GM18499 (cell line): ENCODE data around the gene KRT33B.

Source experiments
- ATAC-seq: cut with Tn5 transposase; IDR thresholded peaks from one replicate; pipeline ENCODE4 v1.9.1; 2021; ENCODE audit warnings: moderate number of reproducible peaks; ENCODE audit not compliant: insufficient read depth, unreplicated experiment

KRT33B gene

DNA sequence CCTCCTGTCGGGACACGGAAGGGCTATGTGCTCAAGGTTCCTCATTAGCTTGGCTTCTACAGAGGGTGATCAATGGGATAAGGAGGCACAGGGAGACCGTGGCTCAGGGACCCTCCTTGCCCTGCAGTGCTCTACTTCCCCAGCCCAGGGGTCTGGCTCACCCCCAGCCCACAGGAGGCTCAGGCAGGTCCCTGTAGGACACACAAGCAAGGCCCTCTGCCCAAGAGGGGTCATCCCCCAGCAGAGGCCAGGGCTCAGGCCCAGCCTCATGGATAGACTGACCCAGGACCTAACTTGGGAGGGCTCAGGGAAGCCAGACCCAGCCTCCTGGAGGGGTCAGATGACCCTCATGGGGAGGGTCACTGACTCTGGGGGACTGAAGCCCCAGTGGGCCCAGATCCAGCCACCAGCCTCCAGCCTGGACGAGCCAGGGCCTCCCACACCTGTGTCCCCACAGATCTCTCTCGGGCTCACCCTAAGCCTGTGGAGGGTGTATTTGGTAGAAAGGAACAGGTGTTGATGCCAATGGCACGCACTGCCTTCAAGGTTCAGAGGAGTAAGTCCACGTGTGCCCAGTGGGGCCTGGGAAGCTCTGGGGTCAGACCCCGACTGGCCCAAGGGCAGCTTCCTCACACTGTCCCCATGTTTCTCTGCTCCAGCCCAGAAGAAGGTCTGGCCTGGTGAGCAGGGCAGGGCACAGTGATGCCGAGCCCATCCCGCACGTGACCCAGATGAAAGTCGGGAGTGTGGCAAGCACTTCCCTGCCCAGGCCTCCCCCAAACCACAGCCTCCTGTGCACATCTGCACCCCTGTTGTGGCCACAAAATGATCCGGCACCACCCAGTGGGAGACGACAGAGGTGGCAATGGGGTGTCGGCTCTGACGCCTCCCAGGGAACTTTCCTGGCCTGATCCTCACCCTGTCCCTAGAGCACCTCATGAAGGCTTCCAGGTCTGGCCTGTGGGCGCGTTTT is 43.2 kb downstream of the KRT33B start:
- ATAC-seq = no peak

DNA sequence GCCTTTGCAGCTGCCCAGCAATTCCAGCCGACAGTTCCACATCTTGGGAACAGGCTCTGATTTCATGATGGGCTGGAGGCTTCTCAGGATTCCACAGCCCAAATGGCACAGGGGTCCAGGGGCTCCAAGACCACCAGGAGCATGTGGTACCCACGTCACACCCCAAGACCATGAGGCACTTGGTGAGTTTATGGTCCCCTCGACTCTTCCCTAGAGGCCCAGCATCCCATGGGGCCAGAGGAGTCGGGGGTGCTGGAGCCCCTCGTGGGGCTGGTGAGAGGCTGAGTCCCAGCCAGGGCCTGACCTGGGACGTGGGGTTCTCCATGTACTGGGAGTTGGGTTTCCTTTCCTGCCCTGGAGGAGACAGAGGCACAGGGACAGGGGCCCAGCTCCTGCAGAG is 44.0 kb downstream of the KRT33B start:
- ATAC-seq = no peak

DNA sequence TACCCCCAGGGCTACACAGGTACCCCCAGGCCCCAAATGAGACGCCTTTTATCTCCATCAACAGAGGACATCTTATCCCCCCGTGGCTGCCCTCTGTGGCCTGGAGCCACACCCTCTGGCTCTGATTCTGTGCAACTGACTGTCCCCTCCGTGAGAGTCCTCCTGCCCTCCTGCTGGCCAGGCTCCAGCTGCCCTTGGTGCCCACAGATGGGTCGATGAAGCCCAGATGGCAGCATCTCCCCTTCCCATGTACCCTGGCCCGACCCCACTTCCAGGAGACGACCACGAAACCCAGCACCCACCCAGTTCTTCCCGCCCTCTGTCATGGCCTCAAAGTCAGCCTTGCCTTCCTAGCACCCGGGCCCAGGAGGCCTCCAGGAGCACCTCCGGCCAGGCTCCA is 44.5 kb downstream of the KRT33B start:
- no peak for ATAC-seq

DNA sequence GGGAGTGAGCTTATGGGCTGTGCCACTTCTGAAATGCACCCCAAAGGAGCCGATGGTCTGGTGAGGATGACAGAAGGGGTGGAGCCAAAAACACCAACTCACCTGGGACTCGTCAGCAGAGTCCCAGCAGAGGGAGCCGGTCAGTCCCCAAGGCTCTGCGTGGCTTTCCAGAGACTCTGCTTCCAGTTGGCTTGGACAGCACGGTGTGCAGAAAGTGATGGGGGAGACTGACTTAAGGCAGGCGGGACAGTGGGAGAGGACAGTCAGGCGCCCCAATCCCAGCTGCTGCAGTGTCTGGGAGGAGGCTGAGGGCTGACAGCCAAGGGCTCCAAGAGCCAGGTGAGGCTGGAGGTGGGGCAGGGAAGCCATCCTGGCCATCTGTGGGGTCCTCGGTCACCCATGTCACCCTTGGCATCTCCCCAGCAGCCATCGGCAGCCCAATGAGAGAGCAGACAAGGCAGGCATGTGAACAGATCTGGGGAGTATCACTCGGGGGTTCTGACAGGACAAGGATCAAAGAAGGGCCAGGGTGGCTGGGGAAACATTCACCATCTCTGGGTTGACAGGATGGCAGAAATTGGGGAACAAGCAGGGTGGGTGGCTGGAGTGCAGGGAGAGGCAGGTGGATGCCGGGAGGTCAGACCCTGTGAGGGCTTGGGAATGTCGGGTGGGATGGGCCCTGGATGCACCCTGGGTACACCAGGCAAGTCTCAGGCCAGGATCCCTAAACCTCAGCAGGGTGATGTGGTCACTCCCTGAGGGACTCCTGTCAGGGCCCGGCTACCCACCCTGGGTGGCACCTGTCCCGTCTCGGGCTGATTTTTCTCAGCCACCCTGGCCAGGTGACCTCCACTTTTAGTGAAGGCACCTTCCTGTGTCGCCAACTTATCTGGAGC is 45.2 kb downstream of the KRT33B start:
- ATAC-seq = no peak

DNA sequence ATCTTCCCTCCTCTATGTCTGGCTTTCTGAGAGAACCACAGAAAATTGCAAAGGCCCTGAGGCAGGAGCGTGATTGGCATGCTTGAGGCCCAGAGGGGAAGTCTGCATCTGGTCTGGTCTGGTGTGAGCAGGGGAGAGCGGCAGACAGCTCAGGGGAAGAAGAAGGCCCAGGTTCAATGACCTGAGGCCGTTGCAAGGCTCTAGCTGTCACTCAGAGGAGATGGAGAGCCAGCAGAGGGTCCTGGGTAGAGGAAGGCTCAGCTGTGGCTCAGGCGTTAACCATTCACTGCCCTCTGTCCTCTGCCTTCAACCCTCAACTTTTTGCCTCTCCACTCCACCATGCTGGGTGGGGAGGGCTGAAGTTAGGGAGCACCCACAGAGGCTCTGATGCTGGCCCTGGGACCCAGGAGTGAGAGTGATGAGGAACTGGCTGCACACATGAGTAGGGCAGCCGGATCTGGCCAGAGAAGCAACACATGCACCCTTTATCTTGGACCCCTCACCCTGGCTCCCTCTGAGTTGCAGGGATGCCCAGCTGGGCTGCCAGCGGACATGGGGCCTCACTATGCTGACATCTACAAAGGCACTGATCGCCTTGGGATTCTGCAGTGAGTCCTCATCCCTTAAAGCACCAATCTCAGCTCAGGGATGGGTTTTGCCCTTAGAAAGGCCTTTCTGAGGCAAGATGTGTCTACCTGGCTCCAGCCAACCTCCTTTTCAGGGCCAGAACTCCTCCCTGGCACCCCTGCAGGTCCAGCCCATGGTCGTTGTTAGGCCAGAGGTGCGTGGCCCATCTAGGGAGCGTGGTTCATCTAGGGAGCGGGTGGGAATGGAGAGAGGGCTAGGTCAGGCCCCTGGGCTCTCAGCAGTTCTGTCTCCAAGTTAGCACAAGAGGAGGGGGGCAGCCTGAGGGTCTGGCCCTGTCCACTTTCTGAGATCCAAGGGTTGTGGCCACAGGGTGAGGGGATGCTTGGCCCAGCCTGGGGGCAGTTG is 46.4 kb downstream of the KRT33B start:
- no peak for ATAC-seq

DNA sequence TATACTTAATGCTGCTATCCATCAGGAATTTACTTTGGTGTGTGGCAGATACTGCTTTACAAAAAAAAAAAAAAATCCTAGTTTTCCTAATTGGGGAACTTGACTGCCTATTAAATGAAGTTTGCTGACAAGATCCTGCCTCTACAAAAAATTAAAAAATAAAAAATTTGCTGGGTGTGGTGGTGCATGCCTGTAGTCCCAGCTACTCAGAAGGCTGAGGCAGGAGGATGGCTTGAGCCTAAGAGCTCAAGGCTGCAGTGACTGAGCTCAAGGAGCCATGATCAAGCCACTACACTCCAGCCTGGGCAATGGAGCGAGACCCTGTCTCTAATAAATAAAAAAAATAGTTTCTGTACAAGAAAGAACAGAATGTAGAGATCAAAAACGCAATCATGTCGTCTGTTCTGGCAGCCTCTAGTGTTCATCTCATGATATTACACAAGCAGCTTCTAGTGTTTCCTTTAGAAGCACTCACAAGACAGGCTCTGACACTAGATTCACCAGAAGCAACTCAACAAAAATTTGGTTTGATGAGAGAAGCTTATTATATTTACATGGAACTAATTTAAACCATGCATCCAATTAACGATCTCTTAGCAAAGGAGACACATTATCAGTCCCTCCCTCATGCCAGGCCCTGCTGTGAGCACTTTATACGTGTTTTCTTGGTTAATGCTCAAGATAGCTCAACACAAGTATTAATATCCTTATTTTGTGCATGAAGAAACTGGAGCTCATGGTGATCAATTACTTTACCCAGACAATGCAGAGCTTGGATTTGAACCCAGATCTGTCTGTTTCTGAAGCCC is 47.3 kb downstream of the KRT33B start:
- ATAC-seq = no peak

DNA sequence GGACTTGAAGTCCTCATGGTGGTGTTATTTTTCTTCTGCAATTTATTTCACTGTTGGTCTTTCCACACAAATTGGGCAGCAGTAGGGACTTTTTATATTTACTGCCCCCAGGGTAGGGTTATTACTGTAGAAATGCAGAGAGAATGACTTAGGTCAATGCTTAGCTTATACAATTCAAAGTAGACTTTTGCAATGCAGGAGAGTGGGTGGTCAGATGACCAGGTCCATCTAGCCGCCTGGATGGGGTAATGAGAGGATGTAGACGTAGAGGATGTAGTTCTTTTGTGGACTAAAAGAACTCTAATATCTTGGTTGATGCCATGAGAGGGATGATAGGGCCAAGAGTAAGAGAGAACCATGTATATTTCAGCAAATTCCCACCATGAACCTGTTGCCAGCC is 51.4 kb downstream of the KRT33B start:
- no peak for ATAC-seq

DNA sequence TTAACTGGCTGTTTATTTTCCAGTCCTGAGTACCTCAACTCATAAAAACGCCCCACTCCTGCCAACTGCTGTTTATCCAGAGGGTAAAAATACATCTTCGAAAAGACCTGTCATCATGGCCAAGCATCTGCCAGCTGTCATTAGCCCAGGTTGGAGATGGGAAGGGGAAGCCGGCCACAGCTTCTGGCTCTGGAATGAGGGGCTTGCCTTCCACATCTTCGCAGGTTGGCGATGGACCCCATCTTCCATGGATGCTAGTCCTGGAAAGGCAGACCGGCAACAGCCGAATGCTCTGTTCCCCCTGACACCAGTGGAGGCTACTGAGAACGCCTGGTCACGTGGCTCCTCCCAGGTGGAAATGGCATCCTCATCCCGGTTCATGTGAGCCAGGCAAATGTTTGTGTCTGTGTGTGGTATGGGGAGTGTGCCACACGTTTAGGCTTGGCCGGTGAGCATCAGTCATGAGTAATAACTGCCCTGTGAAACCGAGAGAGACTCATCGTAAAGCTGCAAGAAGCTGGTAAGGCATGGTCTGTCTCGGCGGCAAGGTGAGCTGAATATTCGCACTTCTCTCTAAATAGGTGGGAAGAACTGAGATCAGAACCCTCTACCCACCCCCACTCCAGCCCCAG is 53.7 kb downstream of the KRT33B start:
- ATAC-seq = no peak

DNA sequence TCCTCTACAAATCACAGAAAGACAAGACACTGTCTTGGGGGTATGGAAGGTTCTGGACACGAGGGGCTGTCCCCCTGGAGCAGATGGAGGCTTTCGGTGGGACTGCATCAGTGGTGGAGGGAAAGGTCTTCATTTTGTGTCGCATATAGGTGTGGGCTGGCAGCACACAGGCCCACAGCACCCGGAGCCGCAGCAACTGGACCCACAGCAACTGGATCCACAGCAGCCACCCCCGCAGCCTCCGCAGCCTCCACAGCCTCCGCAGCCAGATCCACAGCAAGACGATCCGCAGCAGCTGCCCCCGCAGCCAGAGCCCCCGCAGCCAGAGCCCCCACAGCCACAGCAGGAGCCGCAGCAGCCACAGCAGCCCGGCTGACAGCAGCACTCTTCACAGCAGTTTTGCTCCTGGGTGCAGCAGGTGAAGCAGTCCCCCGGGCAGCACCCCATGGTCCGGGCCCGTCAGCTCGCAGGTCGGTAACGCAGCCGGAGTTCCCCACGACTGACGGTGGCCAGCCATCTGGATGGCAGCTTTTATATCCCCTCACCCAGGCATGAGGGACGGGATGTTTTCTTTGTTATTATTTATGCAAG is 54.3 kb downstream of the KRT33B start, which contains the start of gene KRTAP17-1:
Gene KRTAP17-1 (minus strand): TSS at position 507 of the 591 bp plus-strand sequence. CDS start 60 bp downstream, at position 447.
- no peak for ATAC-seq
